HG02973 (cell line): Measurements from ENCODE around the gene PADI6.
"Not testable (repeated sequence)": the region's sequence is repeated elsewhere in the genome, so short reads cannot be mapped to it uniquely, and the experiment has no call there.

Source experiments
- ATAC-seq: cut with Tn5 transposase; IDR thresholded peaks from one replicate; pipeline ENCODE4 v1.9.1; 2021; ENCODE audit warnings: moderate library complexity; ENCODE audit not compliant: unreplicated experiment

The PADI6 gene

DNA sequence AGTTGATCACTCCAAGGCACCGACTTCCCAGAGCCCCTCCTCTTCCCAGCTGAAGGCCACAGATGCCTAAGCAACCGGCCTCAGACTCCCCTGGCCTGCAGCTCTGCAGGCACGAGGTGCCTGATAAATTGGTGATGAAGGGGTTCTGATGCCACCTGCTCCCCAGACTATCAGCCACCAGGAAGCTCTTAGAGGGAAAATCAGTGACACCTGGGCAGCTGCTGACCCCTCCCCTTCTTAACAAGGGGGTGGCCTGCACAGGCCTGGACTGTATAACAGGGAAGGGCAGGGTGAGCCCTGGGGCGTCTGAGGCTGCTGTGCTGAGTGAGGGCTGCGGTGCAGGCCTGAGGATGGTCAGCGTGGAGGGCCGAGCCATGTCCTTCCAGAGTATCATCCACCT lies at the start of gene PADI6:
TSS of gene PADI6 (plus strand) at position 301 of the 400 bp plus-strand sequence. CDS start at position 351, 50 bp downstream.
- ATAC-seq, result no peak

DNA sequence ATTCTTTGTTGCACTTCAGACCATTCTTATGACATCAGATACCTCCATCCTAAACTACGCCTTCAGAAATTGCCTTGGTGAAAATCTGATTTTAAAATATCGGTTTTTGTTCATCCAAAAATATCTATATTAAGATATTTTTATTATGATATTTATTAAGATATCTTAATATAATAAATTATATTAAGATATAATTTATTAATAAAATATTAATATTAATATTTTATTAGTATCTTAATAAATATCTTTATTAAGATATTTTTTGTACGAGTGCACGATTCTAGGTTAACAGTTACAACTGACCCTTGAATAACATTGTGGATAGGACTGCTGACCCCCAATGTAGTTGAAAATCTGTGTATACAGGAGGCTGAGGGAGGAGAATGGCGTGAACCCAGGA lies 43.1 kb upstream of the PADI6 start:
- no peak for ATAC-seq

DNA sequence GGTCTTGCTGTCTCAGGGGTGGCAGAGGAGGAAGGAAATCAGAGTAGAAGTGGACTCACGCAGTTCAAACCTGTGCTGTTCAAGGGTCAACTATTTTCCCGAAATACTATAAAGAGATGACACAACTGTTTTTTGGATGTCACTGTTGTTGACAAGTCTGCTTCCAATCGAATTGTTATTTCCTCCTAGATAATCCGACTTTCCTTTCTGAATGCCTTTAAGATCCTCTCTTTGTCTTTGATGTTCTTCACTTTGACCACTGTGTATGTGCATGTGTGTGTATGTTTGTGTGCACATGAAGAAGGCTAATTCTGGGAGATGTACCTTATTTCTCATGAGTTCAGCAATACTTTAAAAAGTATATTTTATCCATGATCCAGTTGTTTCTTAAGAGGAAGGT lies 42.4 kb upstream of the PADI6 start:
- no peak for ATAC-seq

DNA sequence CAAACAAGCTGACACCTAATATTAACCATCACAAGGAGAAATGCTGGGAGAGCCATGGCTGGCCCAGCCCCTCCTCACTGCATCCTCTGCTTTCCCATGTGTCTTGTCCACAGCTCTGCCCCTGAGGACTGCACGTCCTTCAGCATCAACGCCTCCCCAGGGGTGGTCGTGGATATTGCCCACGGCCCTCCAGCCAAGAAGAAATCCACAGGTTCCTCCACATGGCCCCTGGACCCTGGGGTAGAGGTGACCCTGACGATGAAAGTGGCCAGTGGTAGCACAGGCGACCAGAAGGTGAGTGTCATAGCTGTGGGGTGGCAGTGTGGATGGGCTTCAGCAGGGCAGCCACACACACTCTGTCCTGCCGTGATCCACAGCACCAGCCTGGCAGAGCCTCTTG lies 41.1 kb upstream of the PADI6 start:
- no peak for ATAC-seq

DNA sequence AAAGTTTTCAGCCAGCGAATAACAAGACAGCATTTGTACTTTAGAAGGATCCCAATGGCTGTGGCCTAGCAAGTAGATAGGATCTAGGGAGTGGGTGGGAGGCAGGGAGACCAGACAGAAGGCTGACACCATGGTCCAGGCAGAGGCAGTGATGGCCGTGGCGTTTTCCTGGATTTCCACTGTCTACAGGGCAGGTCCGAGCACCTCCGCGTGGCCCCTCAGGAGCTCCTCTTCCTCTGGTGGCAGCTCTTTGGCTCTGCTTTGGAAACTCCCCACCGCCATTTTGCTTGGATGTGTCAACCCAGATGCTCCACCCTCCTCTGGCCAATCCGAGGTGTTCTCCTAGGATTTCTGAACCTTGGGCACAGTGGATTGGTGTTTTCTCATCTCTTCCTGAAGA lies 38.9 kb upstream of the PADI6 start:
- ATAC-seq, result no peak

DNA sequence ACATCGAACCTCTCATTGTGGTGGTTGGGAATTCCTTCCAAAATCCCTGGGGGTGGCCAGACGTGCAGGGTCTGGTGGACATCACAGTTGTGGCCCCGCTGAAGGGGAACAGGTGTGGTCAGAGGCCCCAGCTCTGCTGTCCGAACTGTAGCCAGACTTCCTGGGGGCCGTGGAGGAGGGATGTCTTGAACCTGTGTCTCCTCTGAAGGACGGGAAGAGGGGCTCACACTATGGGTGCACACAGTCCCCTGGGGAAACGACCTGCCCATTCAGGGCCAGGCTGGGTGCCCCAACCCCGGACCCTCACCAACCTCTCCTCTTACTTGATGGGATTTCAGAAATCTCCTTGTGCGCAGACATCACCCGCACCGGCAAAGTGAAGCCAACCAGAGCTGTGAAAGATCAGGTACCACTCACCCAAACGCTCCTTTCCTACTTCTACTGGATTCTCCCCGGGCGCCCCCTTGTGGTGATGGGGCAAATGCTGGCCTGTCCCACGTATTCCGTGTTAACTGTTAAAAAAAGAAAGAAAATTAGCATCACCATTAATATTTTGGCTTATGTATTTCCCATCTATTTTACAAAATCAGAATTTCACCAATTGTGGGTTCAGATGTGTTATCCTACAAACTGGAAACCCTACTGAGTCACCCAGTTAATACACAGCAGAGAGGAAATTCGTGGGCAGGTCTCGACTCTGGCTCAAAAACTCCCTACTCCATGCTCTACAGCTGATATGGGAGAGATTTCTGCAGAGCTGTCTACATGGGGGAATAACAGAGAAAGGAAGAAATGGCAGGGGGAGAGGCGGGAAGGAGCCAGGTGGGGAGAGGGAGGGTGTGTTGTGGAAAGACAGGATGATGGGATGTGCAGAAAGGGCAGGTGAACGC lies 35.9 kb upstream of the PADI6 start:
- no peak for ATAC-seq

DNA sequence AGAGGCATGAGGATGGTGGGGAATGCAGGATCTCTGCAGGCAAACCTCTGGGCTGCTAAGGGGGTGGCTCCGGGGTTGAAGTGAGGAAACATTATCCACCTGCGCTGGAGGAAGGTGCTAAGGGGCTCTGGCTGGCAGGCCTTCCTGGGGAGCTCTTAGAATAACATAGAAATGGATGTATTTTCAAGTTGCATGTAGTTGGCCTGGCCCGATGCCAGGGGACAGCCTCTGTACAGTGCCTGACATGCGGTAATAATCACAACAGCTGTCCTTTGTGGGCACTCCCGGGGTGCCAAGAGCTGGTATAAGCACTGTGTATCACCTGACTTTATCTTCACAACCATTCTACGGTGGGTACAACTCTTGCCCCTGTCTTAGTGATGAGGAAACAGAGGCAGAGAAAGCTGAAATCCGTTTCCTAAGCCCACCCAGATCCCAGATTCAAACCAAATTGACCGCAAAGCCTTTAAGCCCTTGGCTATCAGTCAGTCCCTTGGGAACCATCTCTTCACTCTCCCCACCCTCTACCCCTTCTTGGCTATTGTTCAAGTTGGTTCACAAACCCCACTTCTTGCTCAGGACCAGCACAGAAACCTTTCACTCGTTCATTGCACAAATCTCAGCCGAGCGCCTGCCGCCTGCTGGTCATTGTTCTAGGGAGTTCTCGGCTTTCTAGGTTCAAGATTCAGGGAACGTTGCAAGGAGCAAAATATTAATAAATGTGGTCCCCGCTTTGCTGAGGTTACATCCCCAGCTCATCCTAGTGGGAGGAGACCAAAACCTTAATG lies 33.1 kb upstream of the PADI6 start:
- ATAC-seq, result no peak

DNA sequence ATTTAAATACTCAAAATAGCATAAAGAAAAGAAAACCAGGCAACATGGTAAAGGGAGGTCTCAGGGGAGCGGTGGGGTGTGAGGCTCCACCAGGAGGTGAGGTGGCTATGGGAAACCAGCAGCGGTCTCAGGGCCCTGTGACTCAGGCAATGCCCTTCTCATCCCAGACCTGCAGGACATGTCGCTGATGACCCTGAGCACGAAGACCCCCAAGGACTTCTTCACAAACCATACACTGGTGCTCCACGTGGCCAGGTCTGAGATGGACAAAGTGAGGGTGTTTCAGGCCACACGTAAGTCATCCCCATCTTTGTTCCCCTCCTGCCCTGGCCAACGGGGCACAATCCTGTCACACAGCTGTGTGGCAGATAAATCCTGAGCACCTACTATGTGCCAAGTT lies 32.5 kb upstream of the PADI6 start:
- no peak for ATAC-seq

DNA sequence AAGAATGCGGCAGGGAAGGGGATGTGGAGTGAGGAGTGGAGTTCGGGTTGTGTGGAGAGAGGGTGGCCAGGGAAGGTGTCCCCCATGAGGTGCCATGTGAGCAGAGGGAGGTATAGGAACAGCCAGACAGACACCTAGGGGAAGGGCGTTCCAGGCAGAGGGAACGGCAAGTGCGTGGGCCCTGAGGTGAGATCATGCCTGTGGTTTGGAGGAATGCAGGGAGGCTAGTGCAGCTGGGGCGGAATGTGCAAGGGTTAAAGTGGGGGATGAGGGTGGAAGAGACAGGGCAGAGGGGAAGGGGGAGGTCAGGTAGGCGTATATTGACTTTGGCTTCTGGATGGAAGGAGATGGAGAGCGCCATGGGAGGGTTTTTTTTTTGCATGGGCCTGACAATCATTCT lies 31.6 kb upstream of the PADI6 start:
- no peak for ATAC-seq

DNA sequence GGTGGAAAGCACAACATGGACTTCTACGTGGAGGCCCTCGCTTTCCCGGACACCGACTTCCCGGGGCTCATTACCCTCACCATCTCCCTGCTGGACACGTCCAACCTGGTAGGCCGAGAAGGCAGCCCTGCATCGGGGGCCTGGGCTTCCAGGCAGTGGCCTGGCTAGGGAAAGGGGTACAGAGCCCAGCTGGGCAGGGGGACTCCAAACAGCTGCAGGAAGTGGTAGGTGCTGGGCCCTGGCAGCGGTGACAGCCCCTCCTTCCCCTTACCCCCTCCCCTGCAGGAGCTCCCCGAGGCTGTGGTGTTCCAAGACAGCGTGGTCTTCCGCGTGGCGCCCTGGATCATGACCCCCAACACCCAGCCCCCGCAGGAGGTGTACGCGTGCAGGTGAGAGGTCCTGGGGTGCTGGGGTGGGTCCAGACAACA lies 30.0 kb upstream of the PADI6 start:
- no peak for ATAC-seq

DNA sequence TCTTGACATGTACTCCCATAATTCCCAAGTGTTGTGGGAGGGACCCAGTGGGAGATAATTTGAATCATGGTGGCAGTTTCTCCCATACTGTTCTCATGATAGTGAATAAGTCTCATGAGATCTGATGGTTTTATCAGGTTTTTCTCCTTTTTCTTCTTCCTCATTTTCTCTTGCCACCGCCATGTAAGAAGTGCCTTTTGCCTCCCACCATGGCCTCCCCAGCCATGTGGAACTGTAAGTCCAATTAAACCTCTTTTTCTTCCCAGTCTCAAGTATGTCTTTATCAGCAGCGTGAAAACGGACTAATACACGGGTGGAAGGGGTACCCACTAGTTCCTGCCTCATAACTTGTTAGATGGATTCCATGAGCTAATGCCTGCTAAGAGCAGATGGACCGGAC lies 26.5 kb upstream of the PADI6 start:
- not testable (repeated sequence) for ATAC-seq

DNA sequence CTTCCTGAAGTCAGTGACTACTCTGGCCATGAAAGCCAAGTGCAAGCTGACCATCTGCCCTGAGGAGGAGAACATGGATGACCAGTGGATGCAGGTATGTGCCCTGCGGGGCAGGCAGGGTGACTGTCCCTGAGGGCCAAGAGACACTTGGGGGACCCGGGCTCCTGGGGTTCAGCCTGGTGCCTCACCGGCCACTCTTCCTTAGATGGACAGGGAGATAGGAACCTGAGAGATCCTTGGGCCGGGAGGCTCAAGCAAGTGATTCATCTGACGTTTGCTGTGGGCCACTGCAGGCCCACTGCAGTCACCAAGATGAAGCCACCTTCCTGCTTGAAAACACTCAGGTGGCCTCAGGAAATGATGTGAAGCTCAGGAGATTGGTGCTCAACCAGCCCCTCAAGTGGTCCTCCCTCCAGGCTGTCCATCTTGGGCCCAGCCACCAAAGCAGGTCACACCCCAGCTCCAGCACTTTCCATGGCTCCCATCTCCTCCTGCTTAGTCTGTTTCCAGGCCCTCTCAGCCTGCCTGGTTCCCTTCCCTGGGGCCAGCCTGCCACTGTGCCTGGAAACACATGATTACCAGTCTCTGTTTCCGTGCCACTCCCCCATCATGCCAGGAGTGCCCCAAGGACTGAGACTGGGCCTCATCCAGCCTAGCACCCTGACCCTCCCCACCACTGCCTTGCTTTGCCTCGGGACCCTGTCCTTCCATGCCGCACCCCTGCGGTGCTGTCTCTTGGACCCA lies 25.8 kb upstream of the PADI6 start:
- ATAC-seq, result no peak

DNA sequence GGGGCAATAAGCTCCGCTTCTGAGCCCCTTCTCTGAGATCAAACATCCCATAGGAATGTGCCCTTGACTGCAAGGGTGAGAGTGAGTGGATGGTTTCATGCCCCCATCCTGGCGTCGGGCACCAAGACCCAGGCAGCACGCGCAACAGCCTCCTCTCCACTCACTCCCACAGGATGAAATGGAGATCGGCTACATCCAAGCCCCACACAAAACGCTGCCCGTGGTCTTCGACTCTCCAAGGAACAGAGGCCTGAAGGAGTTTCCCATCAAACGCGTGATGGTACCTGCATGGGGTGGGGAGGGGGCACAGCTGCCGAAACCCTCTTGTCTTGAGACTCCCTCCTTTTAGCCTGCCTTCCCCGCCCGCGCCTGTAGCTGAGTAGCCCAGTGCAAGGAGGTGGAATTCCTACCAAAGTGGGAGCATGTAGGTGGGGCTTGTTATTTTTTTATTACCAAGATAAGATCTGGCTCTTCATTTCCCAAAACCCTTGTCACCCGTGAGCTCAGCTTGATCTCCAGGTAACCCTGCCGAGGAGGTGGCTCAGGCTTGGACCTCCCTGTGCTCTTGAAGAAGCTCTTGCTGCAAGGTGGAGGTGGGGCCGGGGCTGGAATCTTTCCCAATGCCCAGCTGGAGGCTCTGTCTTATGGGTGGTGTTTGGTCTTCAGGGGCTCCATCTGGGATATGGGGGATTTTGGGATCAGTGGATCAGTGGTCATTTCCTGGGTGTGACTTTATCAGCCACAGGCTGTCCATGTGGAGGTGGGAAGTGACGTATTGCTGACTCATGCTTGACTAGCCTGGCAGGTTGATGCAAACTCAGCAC lies 24.0 kb upstream of the PADI6 start:
- ATAC-seq, result no peak

DNA sequence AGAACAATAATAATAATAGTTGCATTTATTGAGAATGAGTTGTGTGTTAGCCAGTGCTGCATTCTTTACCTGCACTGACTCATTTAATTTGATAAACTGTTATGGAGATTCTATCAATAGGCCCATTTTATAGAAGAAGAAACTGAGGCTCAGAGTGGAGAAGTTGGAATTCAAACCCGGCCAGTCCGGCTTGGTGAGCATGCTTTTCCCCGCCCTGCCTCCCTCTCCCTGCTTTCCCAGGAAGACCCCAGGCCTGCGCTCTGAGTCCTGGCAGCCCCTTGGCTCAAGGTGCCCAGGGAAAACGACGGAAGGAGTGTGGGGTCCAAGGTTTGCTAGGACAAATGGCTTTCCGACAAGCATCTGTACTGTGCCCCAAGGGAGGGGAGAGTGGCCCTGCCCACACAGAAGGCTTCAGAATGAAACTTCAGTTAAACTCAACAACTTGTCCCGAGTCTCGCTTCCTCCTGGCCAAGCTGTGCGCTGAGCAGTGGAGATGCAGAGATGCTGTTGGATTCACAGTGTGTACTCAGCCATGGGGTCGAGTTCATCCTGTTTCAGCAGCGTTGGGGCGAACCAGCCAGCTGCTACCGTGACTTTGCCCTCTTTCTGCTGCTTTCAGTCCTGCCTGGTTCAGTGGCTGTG lies 23.3 kb upstream of the PADI6 start:
- ATAC-seq, result peak; percentile 63

DNA sequence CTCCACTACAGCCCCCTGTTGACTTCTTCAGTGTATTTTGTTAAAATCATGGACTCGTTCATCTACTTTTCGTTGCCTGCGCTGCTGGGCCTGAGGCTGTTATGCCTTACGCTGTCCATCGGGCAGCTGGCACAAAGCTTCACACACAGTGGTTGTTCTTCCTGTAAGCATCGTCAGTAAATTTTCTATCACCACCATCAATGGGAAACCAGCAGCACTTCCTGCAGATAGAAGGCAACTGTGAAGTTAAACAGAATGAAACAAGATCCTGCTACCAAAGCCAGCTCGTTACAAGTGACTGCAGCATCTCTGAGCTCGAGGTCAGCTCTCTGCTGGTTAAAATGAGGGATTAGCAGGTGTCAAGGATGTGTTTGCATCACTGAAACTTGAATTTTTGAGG lies 21.9 kb upstream of the PADI6 start:
- ATAC-seq, result no peak

DNA sequence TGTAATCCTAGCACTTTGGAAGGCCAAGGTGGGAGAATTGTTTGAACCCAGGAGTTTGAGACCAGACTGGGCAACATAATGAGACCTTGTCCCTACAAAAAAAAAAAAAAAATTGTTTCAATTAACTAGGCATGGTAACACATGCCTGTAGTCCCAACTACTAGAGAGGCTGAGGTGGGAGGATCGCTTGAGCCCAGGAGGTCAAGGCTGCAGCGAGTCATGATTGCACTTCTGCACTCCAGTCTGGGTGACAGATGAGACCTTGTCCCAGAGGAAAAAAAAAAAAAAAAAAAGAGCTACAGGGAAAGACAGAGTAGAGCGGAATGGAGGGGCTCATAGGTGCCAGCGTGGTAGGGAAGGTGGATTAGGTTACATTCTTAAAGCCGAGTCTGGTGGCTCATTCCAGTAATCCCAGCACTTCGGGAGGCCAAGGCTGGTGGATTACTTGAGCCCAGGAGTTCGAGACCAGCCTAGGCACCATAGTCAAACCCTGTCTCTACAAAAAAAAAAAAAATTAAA lies 21.0 kb upstream of the PADI6 start:
- no peak for ATAC-seq

DNA sequence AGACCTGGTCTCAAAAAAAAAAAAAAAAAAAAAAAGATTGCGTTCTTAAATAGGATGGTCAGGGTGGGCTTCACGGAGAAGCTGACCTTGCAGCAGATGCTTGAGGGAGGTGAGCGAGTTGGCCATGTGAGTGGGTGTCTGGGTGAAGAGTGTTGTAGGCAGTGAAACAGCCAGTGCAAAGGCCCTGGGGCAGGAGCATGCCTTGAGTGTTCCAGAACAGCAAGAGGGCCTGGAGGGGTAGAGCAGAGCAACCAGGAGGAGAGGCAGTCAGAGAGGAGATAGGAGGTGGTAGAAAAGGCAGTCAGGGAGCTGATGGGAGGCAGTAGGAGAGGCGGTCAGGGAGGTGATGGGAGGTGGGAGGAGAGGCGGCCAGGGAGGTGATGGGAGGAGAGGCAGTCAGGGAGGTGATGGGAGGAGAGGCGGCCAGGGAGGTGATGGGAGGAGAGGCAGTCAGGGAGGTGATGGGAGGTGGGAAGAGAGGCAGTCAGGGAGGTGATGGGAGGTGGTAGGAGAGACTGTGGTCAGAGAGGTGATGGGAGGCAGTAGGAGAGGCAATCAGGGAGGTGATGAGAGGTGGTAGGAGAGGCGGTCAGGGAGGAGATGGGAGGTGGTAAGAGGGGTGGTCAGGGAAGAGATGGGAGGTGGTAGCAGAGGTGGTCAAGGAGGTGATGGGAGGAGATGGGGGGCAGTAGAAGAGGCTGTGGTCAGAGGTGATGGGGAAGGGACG lies 20.2 kb upstream of the PADI6 start:
- ATAC-seq, result no peak

DNA sequence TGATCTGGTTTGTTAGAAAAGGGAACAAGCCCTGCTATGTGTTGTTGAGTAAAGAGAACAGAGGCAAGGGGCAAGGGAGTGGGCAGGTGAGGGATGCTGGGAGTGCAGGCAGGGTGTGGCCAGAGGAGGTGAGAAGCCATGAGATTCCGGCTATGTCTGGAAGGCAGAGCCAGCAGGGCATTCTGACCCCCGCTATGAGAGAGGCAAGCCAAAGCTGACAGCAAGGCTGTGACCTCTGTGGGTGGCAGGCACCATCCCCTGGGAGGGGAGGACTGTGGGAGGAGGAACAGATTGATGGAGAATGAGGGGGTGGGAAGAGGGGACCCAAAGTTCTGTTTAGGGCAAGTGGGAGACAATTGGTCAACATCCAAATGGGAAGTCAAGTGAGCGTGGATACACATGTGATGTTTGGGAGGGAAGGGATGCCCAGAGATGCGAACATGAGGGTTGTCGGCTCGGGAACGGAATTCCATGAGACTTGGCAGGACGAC lies 19.5 kb upstream of the PADI6 start:
- no peak for ATAC-seq

DNA sequence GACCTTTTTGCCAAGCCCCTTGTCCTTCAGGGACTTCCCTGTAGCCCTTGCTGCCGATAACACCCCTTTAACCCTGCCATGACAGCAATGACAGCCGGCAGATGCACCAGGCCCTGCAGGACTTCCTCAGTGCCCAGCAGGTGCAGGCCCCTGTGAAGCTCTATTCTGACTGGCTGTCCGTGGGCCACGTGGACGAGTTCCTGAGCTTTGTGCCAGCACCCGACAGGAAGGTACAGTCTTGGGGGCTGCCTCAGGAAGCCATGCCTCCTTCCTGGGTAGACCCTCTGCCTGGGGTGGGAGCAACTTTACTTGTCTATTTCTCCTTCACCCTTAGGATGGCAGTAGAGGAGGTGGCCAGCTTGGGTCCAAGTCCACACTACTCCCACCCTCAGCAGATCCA lies 16.1 kb upstream of the PADI6 start:
- no peak for ATAC-seq
